Endodermal cell (in vitro differentiated cells): Measurements from ENCODE around the gene IL22RA1. TPM values are rescaled to one million over a fixed set of nuclear protein-coding genes. Genes with fewer than 3 reads are reported as not detected.

Experiments used
- DNase-seq: peaks from one replicate; pipeline ENCODE4 v3.0.0-alpha.2; 2017
- H3K27ac ChIP-seq: 2 replicates; pipeline ENCODE4 v1.5.1; 2013; ENCODE audit warnings: mild to moderate bottlenecking, low read depth, low read length, moderate library complexity
- H3K27me3 ChIP-seq: 2 replicates; pipeline ENCODE4 v1.6.1; 2013; ENCODE audit warnings: mild to moderate bottlenecking, low read length, moderate library complexity; ENCODE audit not compliant: insufficient read depth, control insufficient read depth, poor library complexity, severe bottlenecking
- H3K36me3 ChIP-seq: 2 replicates; pipeline ENCODE4 v1.7.0; 2013; ENCODE audit warnings: mild to moderate bottlenecking, low read length, moderate library complexity; ENCODE audit not compliant: control insufficient read depth, insufficient read depth
- H3K4me1 ChIP-seq: one replicate; pipeline ENCODE4 v1.7.0; 2013; ENCODE audit warnings: low read length; ENCODE audit not compliant: control insufficient read depth, insufficient read depth
- H3K4me3 ChIP-seq: 2 replicates; pipeline ENCODE4 v1.5.1; 2013; ENCODE audit warnings: mild to moderate bottlenecking, low read length, moderate library complexity
- H3K9ac ChIP-seq: 2 replicates; pipeline ENCODE4 v1.6.1; 2013; ENCODE audit warnings: mild to moderate bottlenecking, low read length, moderate library complexity; ENCODE audit not compliant: poor library complexity, severe bottlenecking; ENCODE audit errors: extremely low read depth
- H3K9me3 ChIP-seq: 2 replicates; pipeline ENCODE4 v1.6.1; 2013; ENCODE audit warnings: mild to moderate bottlenecking, low read length, moderate library complexity; ENCODE audit not compliant: control insufficient read depth
- H3K27ac Mint-ChIP-seq: 2 replicates; pipeline ENCODE4 v1.8.0; 2020; ENCODE audit warnings: mixed read lengths
- H3K27me3 Mint-ChIP-seq: 2 replicates; pipeline ENCODE4 v1.8.0; 2021; ENCODE audit warnings: mild to moderate bottlenecking, mixed read lengths; ENCODE audit not compliant: insufficient read depth
- H3K36me3 Mint-ChIP-seq: 2 replicates; pipeline ENCODE4 v1.8.0; 2020; ENCODE audit warnings: low read depth, mixed read lengths
- H3K4me1 Mint-ChIP-seq: 2 replicates; pipeline ENCODE4 v1.8.0; 2020; ENCODE audit warnings: mixed read lengths
- H3K4me3 Mint-ChIP-seq: 2 replicates; pipeline ENCODE4 v1.8.0; 2020; ENCODE audit warnings: mild to moderate bottlenecking, moderate library complexity, mixed read lengths
- H3K9me3 Mint-ChIP-seq: 2 replicates; pipeline ENCODE4 v1.8.0; 2020; ENCODE audit warnings: mild to moderate bottlenecking, mixed read lengths
- WGBS, 2 experiments: methylation state at CpG; one replicate each; pipeline versions ENCODE4 v1.1.5 to v1.1.7; 2013; ENCODE audit warnings: missing lambda C conversion rate in 2 of 2, mixed read lengths in 1 of 2; ENCODE audit not compliant: insufficient coverage in 1 of 2, insufficient read length in 1 of 2; 5-methylcytosine and 5-hydroxymethylcytosine counted together
- total RNA-seq, 2 donors: library from RNA; stranded (reverse); fragmentation: NEBNext Ultra II Directional in 1 of 2; extraction: Animal tissue kit (Norgen Biotek cat#: 25700) in 1 of 2; gene quantifications; 2 replicates in 1 of 2; 3 replicates in 1 of 2; pipeline ENCODE4 v1.2.1, GENCODE V29; 2021
- TF ChIP-seq, protein P1 (sequence below): fragments of 200-600 bp; sonication (generic); conservative IDR thresholded peaks from 2 replicates; pipeline ENCODE4 v1.5.0; 2021; ENCODE audit warnings: antibody characterized with exemption, mild to moderate bottlenecking

IL22RA1 gene
- total RNA-seq, 2 donors from 2014 or later = not detected

GRCh38 chr1:24102961-24103360 is 40.0 kb downstream of the IL22RA1 start:
- Histone ChIP-seq H3K4me1 (no peaks in the 10 kb centered on the region), H3K36me3 (no peaks in the 10 kb centered on the region), H3K27me3 (no peaks in the 10 kb centered on the region), H3K9ac (no peak overlapping the region), H3K9me3 (no peaks in the 10 kb centered on the region), H3K4me3 (no peak overlapping the region), H3K27ac (no peak overlapping the region)
- Mint-ChIP-seq H3K27me3 (no peaks in the 10 kb centered on the region), H3K4me3 (no peak overlapping the region), H3K9me3 (no peaks in the 10 kb centered on the region), H3K4me1 (peaks cover 20% of the 10 kb centered on the region), H3K27ac (no peak overlapping the region), H3K36me3 (no peaks in the 10 kb centered on the region)
- DNase-seq = no peak
- WGBS, 2 experiments = 94 to 99% methylated on average over 7 to 8 of the region's 8 CpGs
- TF ChIP-seq, protein P1, sequence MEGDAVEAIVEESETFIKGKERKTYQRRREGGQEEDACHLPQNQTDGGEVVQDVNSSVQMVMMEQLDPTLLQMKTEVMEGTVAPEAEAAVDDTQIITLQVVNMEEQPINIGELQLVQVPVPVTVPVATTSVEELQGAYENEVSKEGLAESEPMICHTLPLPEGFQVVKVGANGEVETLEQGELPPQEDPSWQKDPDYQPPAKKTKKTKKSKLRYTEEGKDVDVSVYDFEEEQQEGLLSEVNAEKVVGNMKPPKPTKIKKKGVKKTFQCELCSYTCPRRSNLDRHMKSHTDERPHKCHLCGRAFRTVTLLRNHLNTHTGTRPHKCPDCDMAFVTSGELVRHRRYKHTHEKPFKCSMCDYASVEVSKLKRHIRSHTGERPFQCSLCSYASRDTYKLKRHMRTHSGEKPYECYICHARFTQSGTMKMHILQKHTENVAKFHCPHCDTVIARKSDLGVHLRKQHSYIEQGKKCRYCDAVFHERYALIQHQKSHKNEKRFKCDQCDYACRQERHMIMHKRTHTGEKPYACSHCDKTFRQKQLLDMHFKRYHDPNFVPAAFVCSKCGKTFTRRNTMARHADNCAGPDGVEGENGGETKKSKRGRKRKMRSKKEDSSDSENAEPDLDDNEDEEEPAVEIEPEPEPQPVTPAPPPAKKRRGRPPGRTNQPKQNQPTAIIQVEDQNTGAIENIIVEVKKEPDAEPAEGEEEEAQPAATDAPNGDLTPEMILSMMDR = no peak

DNA sequence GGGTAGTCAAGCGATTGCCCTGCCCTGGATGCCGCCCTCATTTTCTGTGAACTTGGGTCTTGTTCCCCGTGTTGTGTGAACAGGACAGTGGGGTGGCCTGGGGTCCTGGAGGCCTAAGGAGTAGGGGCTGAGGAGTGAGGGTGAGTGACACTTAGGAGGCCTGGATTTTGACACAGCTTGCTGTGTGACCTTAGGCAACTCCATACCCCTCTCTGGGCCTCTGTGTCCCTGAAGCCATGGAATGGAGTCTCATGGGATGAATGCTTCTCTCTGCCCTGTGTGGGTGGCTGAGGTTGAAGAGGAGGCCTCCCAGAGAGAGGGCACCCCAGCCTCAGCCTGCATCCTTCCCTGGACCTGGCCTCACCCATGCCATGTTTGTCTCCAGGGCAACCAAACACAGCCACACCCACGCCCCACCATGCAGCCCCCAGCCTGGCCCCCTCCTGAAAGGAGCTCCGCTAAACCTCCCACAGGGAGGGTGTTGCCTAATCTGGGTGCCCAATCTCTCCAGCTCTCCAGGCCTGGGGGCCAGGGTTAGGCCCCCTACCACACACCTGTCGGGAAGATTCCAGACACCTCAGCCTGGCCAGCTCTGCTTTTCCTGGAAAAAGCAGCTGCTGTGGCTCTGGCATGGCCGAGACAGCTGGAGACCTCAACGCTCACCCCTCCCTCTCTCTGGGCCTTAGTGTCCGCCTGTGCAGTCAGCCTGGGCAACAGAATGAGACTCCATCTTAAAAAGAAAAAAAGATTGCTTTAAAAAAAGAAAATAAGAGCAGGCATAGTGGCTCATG is 40.9 kb downstream of the IL22RA1 start:
- Mint-ChIP-seq H3K4me3 (no peak overlapping the region), H3K36me3 (no peaks in the 10 kb centered on the region), H3K9me3 (no peaks in the 10 kb centered on the region), H3K27ac (no peak overlapping the region), H3K27me3 (no peaks in the 10 kb centered on the region), H3K4me1 (peaks cover 11% of the 10 kb centered on the region)
- Histone ChIP-seq H3K27me3 (no peaks in the 10 kb centered on the region), H3K36me3 (no peaks in the 10 kb centered on the region), H3K9ac (no peak overlapping the region), H3K4me3 (no peak overlapping the region), H3K9me3 (no peaks in the 10 kb centered on the region), H3K27ac (no peak overlapping the region), H3K4me1 (no peaks in the 10 kb centered on the region)
- DNase-seq = no peak
- WGBS, 2 experiments = 89 to 92% methylated on average over 7 to 9 of the region's 9 CpGs
- TF ChIP-seq, protein P1 = no peak

- H3K27ac ChIP-seq = no peak overlapping the region
- peaks cover 10% of the 10 kb centered on the region for H3K4me1 Mint-ChIP-seq
- WGBS, 2 experiments = 93 to 97% methylated on average over 12 to 13 of the region's 13 CpGs
- no peak overlapping the region for H3K4me3 ChIP-seq
- H3K4me3 Mint-ChIP-seq = no peak overlapping the region
- no peaks in the 10 kb centered on the region for H3K27me3 ChIP-seq
- no peaks in the 10 kb centered on the region for H3K9me3 Mint-ChIP-seq
- TF ChIP-seq, protein P1 = no peak
- no peaks in the 10 kb centered on the region for H3K36me3 Mint-ChIP-seq
- H3K27me3 Mint-ChIP-seq = no peaks in the 10 kb centered on the region
- H3K9ac ChIP-seq = no peak overlapping the region
- no peaks in the 10 kb centered on the region for H3K36me3 ChIP-seq
- no peaks in the 10 kb centered on the region for H3K4me1 ChIP-seq
- no peak overlapping the region for H3K27ac Mint-ChIP-seq
- no peaks in the 10 kb centered on the region for H3K9me3 ChIP-seq
- no peak for DNase-seq
These were observed 41.8 kb downstream of the IL22RA1 start for GRCh38 chr1:24100945-24101737.
